Stimulated activated CD8-positive, alpha-beta memory T cell treated with anti-CD3 and anti-CD28 coated beads, Interleukin-7, amount 100 ng/mL, for 4 hours (primary cell): ENCODE measurements around the gene MICAL2.

ENCODE experiments used
- DNase-seq, 2 donors: peaks; one replicate each; pipeline ENCODE4 v3.0.0-alpha.2; 2020; ENCODE audit warnings: low read depth in 2 of 2

MICAL2 gene

GRCh38 chr11:12246147-12246546 is 135.8 kb downstream of the MICAL2 start:
- no peak for DNase-seq

GRCh38 chr11:12246989-12247388 is 136.6 kb downstream of the MICAL2 start:
- DNase-seq: no peak

GRCh38 chr11:12247543-12248254 is 137.3 kb downstream of the MICAL2 start:
- DNase-seq: no peak

- DNase-seq: no peak
Observed at GRCh38 chr11:12248330-12248729, 137.9 kb downstream of the MICAL2 start.

GRCh38 chr11:12249590-12250260 is 139.3 kb downstream of the MICAL2 start:
- no peak for DNase-seq

GRCh38 chr11:12251666-12252560 is 141.5 kb downstream of the MICAL2 start:
- DNase-seq: no peak

- no peak for DNase-seq
Observed at GRCh38 chr11:12253843-12254281, 143.5 kb downstream of the MICAL2 start.

- DNase-seq: no peak
Observed at GRCh38 chr11:12258451-12258850, 148.1 kb downstream of the MICAL2 start.

GRCh38 chr11:12259956-12260355 is 149.6 kb downstream of the MICAL2 start:
- no peak for DNase-seq

- no peak for DNase-seq
Observed at GRCh38 chr11:12260731-12261521, 150.5 kb downstream of the MICAL2 start.

- DNase-seq: no peak
Observed at GRCh38 chr11:12261551-12261950, 151.2 kb downstream of the MICAL2 start.

- no peak for DNase-seq
Observed at GRCh38 chr11:12263141-12263693, 152.8 kb downstream of the MICAL2 start.

- no peak for DNase-seq
Observed at GRCh38 chr11:12264361-12264760, 154.0 kb downstream of the MICAL2 start.

GRCh38 chr11:12266132-12266531 is 155.7 kb downstream of the MICAL2 start:
- no peak for DNase-seq

GRCh38 chr11:12266943-12267342 is 156.6 kb downstream of the MICAL2 start:
- no peak for DNase-seq

- no peak for DNase-seq
Observed at GRCh38 chr11:12267921-12268320, 157.5 kb downstream of the MICAL2 start.

- no peak for DNase-seq
Observed at GRCh38 chr11:12269104-12269441, 158.7 kb downstream of the MICAL2 start.

- DNase-seq: no peak
Observed at GRCh38 chr11:12269446-12270214, 159.2 kb downstream of the MICAL2 start.

- no peak for DNase-seq
Observed at GRCh38 chr11:12270215-12270797, 159.9 kb downstream of the MICAL2 start.

- DNase-seq: no peak
Observed at GRCh38 chr11:12270817-12271216, 160.4 kb downstream of the MICAL2 start.
